GM12865 (cell line): ENCODE data around the gene ADH4.

Experiments
- DNase-seq: peaks from one replicate; pipeline ENCODE4 v3.0.0; 2010; ENCODE audit warnings: low read depth
- H3K4me3 ChIP-seq: 2 replicates; pipeline ENCODE4 v1.5.1; 2011; ENCODE audit warnings: mild to moderate bottlenecking, low read depth, low read length, control low read depth
- CTCF ChIP-seq: IDR thresholded peaks from 2 replicates; pipeline ENCODE4 v1.5.1; 2011; ENCODE audit warnings: low read length, control low read depth, low read depth, inconsistent platforms; ENCODE audit not compliant: insufficient read depth; ENCODE audit errors: missing control alignments

The ADH4 gene

GRCh38 chr4:99074816-99075215 lies 69.3 kb downstream of the ADH4 start:
- no peak overlapping the region for H3K4me3 ChIP-seq
- DNase-seq: no peak
- TF ChIP-seq CTCF: no peak
